ENCODE measurements around the gene VIL1.

GRCh38 chr2:218437969-218438368, 19.0 kb downstream of the VIL1 start:
- no peak for TF ChIP-seq CTCF (IDR thresholded peaks at IDR 0.05; ENCODE audit: insufficient read depth, low read length)
- TF ChIP-seq, protein P1, sequence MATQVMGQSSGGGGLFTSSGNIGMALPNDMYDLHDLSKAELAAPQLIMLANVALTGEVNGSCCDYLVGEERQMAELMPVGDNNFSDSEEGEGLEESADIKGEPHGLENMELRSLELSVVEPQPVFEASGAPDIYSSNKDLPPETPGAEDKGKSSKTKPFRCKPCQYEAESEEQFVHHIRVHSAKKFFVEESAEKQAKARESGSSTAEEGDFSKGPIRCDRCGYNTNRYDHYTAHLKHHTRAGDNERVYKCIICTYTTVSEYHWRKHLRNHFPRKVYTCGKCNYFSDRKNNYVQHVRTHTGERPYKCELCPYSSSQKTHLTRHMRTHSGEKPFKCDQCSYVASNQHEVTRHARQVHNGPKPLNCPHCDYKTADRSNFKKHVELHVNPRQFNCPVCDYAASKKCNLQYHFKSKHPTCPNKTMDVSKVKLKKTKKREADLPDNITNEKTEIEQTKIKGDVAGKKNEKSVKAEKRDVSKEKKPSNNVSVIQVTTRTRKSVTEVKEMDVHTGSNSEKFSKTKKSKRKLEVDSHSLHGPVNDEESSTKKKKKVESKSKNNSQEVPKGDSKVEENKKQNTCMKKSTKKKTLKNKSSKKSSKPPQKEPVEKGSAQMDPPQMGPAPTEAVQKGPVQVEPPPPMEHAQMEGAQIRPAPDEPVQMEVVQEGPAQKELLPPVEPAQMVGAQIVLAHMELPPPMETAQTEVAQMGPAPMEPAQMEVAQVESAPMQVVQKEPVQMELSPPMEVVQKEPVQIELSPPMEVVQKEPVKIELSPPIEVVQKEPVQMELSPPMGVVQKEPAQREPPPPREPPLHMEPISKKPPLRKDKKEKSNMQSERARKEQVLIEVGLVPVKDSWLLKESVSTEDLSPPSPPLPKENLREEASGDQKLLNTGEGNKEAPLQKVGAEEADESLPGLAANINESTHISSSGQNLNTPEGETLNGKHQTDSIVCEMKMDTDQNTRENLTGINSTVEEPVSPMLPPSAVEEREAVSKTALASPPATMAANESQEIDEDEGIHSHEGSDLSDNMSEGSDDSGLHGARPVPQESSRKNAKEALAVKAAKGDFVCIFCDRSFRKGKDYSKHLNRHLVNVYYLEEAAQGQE (IDR thresholded peaks at IDR 0.05; ENCODE audit: insufficient replicate concordance, low read depth) = no peak

All from HL-60 (cell line).